Esophagus muscularis mucosa (tissue), 4 donors: ENCODE data around the gene DSTYK. TPM values are rescaled to one million over a fixed set of nuclear protein-coding genes. Genes with fewer than 3 reads are reported as not detected.

Experiments
- DNase-seq: peaks from one replicate; pipeline ENCODE4 v3.0.0-alpha.2; 2017; ENCODE audit errors: extremely low spot score
- H3K27ac ChIP-seq, 4 donors: fragments of 200-600 bp; sonication (generic); replicated peaks in 1 of 4; 1 replicate in 3 of 4; 2 replicates in 1 of 4; pipeline ENCODE4 v1.5.1; 2016 to 2019; ENCODE audit warnings: mild to moderate bottlenecking in 1 of 4
- H3K27me3 ChIP-seq, 4 donors: fragments of 200-600 bp; sonication (generic); one replicate each; pipeline versions ENCODE4 v1.5.1 to v1.6.0; 2016 to 2019
- H3K36me3 ChIP-seq, 4 donors: fragments of 200-600 bp; sonication (generic); one replicate each; pipeline ENCODE4 v1.5.1; 2016 to 2019
- H3K4me1 ChIP-seq, 4 donors: fragments of 200-600 bp; sonication (generic); one replicate each; pipeline ENCODE4 v1.5.1; 2016 to 2019
- H3K4me3 ChIP-seq, 4 donors: fragments of 200-600 bp; sonication (generic); 1 replicate in 2 of 4; 2 replicates in 2 of 4; pipeline ENCODE4 v1.5.1; 2016 to 2019; ENCODE audit warnings: mild to moderate bottlenecking in 4 of 4, moderate library complexity in 1 of 4
- H3K9me3 ChIP-seq, 4 donors: fragments of 200-600 bp; sonication (generic); 1 replicate in 3 of 4; 2 replicates in 1 of 4; pipeline ENCODE4 v1.5.1; 2016 to 2019
- CTCF ChIP-seq, 3 experiments: fragments of 200-600 bp in 2 of 3; fragments of 450-650 bp in 1 of 3; sonication (generic) in 2 of 3; IDR thresholded peaks; one replicate each; pipeline ENCODE4 v1.5.1; 2017 to 2019; ENCODE audit warnings: antibody characterized with exemption in 3 of 3, mild to moderate bottlenecking in 2 of 3, moderate library complexity in 1 of 3
- EP300 ChIP-seq: sonication (generic); formaldehyde crosslinking; IDR thresholded peaks from one replicate; pipeline ENCODE4 v1.6.1; 2017; ENCODE audit warnings: antibody characterized with exemption
- POLR2A ChIP-seq: fragments of 450-650 bp; IDR thresholded peaks from one replicate; pipeline ENCODE4 v1.6.1; 2017; ENCODE audit warnings: antibody characterized with exemption, moderate library complexity, mild to moderate bottlenecking, low read depth
- POLR2AphosphoS5 ChIP-seq, 2 donors: sonication (generic); formaldehyde crosslinking; IDR thresholded peaks; one replicate each; pipeline ENCODE4 v1.6.1; 2017; ENCODE audit warnings: antibody characterized with exemption in 2 of 2
- WGBS: methylation state at CpG from one replicate; pipeline ENCODE4 v1.1.5; 2018; 5-methylcytosine and 5-hydroxymethylcytosine counted together
- intact Hi-C: fragments of 100-400 bp; cut with DNase I; formaldehyde crosslinking; loops from one replicate; pipeline ENCODE4 v1.15.1; 2023
- total RNA-seq, 4 donors: library from RNA; depleted of rRNA; stranded (reverse); fragments of >200 nt; gene quantifications; one replicate each; pipeline versions ENCODE4 v1.1.0 to v1.2.1, GENCODE V29; 2016

Gene DSTYK
- total RNA-seq, 4 donors from 2014 or later = 12.0 to 16.1 (median 13.9) TPM

- peaks cover 16 to 29% (median 27%) of the 10 kb centered on the region in 4 donors for H3K4me1 ChIP-seq
- intact Hi-C loops = no loop called here
- DNase-seq = no peak
- no peak overlapping the region for H3K4me3 ChIP-seq
- 93% methylated on average over 8 of the region's 8 CpGs for WGBS
- no peaks in the 10 kb centered on the region for H3K9me3 ChIP-seq
- no peak overlapping the region for H3K27ac ChIP-seq
- H3K36me3 ChIP-seq = peaks cover 2 to 9% (median 7%) of the 10 kb centered on the region in 4 donors
- TF ChIP-seq CTCF (IDR thresholded peaks at IDR 0.05) = no peak
- TF ChIP-seq POLR2A = no peak
- no peak for TF ChIP-seq EP300
- TF ChIP-seq POLR2AphosphoS5 (IDR thresholded peaks at IDR 0.05) = no peak
- H3K27me3 ChIP-seq = no peaks in the 10 kb centered on the region
Observed at GRCh38 chr1:205243350-205244191, 32.1 kb upstream of the DSTYK start.

DNA sequence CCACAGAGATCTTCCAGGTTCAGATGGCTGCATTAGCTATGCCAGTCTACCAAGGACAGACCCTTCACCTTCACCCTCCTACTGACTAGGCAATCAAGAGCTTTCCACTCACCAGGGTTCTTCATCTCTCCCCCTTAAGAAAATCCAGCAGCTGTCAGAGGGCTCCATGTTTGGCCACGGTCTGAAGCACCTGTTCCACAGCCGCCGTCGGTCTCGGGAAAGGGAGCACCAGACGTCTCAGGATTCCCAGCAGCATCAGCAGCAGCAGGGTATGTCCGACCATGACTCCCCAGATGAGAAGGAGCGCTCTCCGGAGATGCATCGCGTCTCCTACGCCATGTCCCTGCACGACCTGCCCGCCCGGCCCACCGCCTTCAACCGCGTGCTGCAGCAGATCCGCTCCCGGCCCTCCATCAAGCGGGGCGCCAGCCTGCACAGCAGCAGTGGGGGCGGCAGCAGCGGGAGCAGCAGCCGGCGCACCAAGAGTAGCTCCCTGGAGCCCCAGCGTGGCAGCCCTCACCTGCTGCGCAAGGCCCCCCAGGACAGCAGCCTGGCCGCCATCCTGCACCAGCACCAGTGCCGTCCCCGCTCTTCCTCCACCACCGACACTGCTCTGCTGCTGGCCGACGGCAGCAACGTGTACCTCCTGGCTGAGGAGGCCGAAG is 30.0 kb upstream of the DSTYK start:
- TF ChIP-seq CTCF (IDR thresholded peaks at IDR 0.05) (no peak), EP300 (no peak), POLR2A (no peak), POLR2AphosphoS5 (IDR thresholded peaks at IDR 0.05) (no peak)
- Histone ChIP-seq H3K4me1 (peaks cover 2 to 17% (median 8%) of the 10 kb centered on the region in 4 donors), H3K9me3 (no peaks in the 10 kb centered on the region), H3K36me3 (peaks cover 2 to 9% (median 7%) of the 10 kb centered on the region in 4 donors), H3K27me3 (no peaks in the 10 kb centered on the region), H3K4me3 (no peak overlapping the region), H3K27ac (no peak overlapping the region)
- DNase-seq = no peak
- intact Hi-C loops = no loop called here
- WGBS = 96% methylated on average over 22 of the region's 36 CpGs

DNA sequence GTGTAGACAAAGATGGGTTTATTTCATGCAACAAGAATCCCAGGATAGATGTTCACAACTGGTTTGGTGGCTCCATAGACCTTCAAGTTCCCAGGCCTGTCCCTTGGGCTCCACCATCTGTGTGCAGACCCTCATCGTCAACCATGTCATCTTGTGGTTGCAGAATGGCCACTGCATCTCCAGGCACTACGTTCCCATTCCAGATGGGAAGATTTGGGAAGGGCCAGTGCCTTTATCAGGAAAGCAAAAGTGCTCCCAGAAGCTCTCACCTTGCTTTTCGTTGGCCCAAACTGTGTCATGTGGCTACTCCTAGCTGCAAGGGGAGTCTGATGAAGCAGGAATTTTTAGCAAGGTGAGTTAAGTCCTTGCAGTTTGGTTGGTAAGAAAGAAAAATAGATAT is 29.1 kb upstream of the DSTYK start:
- intact Hi-C loops = no loop called here

GRCh38 chr1:205240118-205240517 is 28.6 kb upstream of the DSTYK start:
- DNase-seq = no peak
- Histone ChIP-seq H3K4me3 (no peak overlapping the region), H3K36me3 (peaks cover 2 to 9% (median 7%) of the 10 kb centered on the region in 4 donors), H3K9me3 (no peaks in the 10 kb centered on the region), H3K27me3 (no peaks in the 10 kb centered on the region), H3K27ac (no peak overlapping the region), H3K4me1 (peaks cover 9 to 27% (median 17%) of the 10 kb centered on the region in 4 donors)
- intact Hi-C loops = no loop called here
- TF ChIP-seq POLR2A (no peak), POLR2AphosphoS5 (IDR thresholded peaks at IDR 0.05) (no peak), CTCF (IDR thresholded peaks at IDR 0.05) (no peak), EP300 (no peak)
- 57% methylated on average over 3 of the region's 6 CpGs for WGBS

More for the DNA sequence above, 29.1 kb upstream of the DSTYK start:
- TF ChIP-seq EP300 (no peak), CTCF (IDR thresholded peaks at IDR 0.05) (no peak), POLR2AphosphoS5 (IDR thresholded peaks at IDR 0.05) (no peak), POLR2A (no peak)
- H3K27ac ChIP-seq = no peak overlapping the region
- H3K9me3 ChIP-seq = no peaks in the 10 kb centered on the region
- no peak for DNase-seq
- H3K27me3 ChIP-seq = no peaks in the 10 kb centered on the region
- no peak overlapping the region for H3K4me3 ChIP-seq
- 97% methylated on average over 3 of the region's 3 CpGs for WGBS
- peaks cover 6 to 22% (median 12%) of the 10 kb centered on the region in 4 donors for H3K4me1 ChIP-seq
- H3K36me3 ChIP-seq = peaks cover 2 to 9% (median 7%) of the 10 kb centered on the region in 4 donors
